GM12874 (cell line): Measurements from ENCODE around the gene SEMA5A.

Experiments used
- CTCF ChIP-seq: IDR thresholded peaks from 2 replicates; pipeline ENCODE4 v1.5.1; 2011; ENCODE audit warnings: low read depth, mild to moderate bottlenecking, control low read depth, low read length, moderate library complexity; ENCODE audit not compliant: insufficient read depth

Gene SEMA5A

GRCh38 chr5:9015937-9016270, 530.0 kb downstream of the SEMA5A start:
- TF ChIP-seq CTCF, result no peak

GRCh38 chr5:9015260-9015936, 530.5 kb downstream of the SEMA5A start:
- no peak for TF ChIP-seq CTCF

- no peak for TF ChIP-seq CTCF
Observed at GRCh38 chr5:9013147-9013546, 532.7 kb downstream of the SEMA5A start.

- TF ChIP-seq CTCF, result no peak
Observed at GRCh38 chr5:9009931-9010651, 535.8 kb downstream of the SEMA5A start.

GRCh38 chr5:8997542-8998070, 548.3 kb downstream of the SEMA5A start:
- no peak for TF ChIP-seq CTCF

- TF ChIP-seq CTCF, result peak; percentile 26; the same call in 1 of the 2 replicates
Observed at GRCh38 chr5:8993031-8993430, 552.8 kb downstream of the SEMA5A start.
